Measurements from ENCODE around the gene MCRS1. TPM values are rescaled to one million over a fixed set of nuclear protein-coding genes. Genes with fewer than 3 reads are reported as not detected.
"Not testable (repeated sequence)": the region's sequence is repeated elsewhere in the genome, so short reads cannot be mapped to it uniquely, and the experiment has no call there.

The MCRS1 gene
- polyA plus RNA-seq, 1 donor from 2014 or later: 109 TPM

GRCh38 chr12:49511410-49511809, 56.5 kb downstream of the MCRS1 start:
- TF ChIP-seq MXI1 (conservative IDR thresholded peaks at IDR 0.05; ENCODE audit: poor library complexity, severe bottlenecking): no peak
- TF ChIP-seq REST (IDR thresholded peaks at IDR 0.05; ENCODE audit: borderline replicate concordance): no peak
- TF ChIP-seq CTCF (IDR thresholded peaks at IDR 0.05; ENCODE audit: poor library complexity, severe bottlenecking): no peak
- no peak for TF ChIP-seq SMC3 (conservative IDR thresholded peaks at IDR 0.05; ENCODE audit: poor library complexity)
- no peak for TF ChIP-seq EZH2 (IDR thresholded peaks at IDR 0.05; ENCODE audit: borderline replicate concordance, insufficient read depth, low read length, poor library complexity, severe bottlenecking)
- no peak for TF ChIP-seq TAF1 (IDR thresholded peaks at IDR 0.05; ENCODE audit: low read depth)
- TF ChIP-seq RAD21 (conservative IDR thresholded peaks at IDR 0.05): no peak
- no peak for TF ChIP-seq POLR2AphosphoS5 (IDR thresholded peaks at IDR 0.05)
- no peak for TF ChIP-seq EP300 (conservative IDR thresholded peaks at IDR 0.05; ENCODE audit: poor library complexity, severe bottlenecking)

GRCh38 chr12:49509681-49510080, 58.3 kb downstream of the MCRS1 start:
- H2AFZ ChIP-seq (ENCODE audit: low read depth, low read length); H3K79me2 ChIP-seq (replicated peaks; ENCODE audit: insufficient read depth, low read length); H3F3A ChIP-seq (ENCODE audit: insufficient read depth, low read length, poor library complexity, severe bottlenecking); H3K9ac ChIP-seq (ENCODE audit: low read length); H3K4me2 ChIP-seq (ENCODE audit: low read length); H3K4me3 ChIP-seq (ENCODE audit: low read length); H3K9me3 ChIP-seq (ENCODE audit: low read length); H3K36me3 ChIP-seq (ENCODE audit: insufficient read depth, low read length); H3K9me2 ChIP-seq (ENCODE audit: insufficient read depth, low read length); H3K27ac ChIP-seq (ENCODE audit: low read length); H3K27me3 ChIP-seq (ENCODE audit: insufficient read depth, low read depth, low read length); H4K20me1 ChIP-seq (ENCODE audit: insufficient read depth): not testable (repeated sequence)

More at GRCh38 chr12:49511410-49511809, 56.5 kb downstream of the MCRS1 start:
- Histone ChIP-seq H3F3A (ENCODE audit: insufficient read depth, low read length, poor library complexity, severe bottlenecking) (no peaks in the 10 kb centered on the region), H3K4me2 (ENCODE audit: low read length) (no peak overlapping the region), H3K27me3 (ENCODE audit: insufficient read depth, low read depth, low read length) (no peaks in the 10 kb centered on the region), H3K9ac (ENCODE audit: low read length) (no peak overlapping the region), H3K79me2 (replicated peaks; ENCODE audit: insufficient read depth, low read length) (no peaks in the 10 kb centered on the region), H3K4me3 (ENCODE audit: low read length) (no peak overlapping the region), H3K9me2 (ENCODE audit: insufficient read depth, low read length) (no peaks in the 10 kb centered on the region), H3K36me3 (ENCODE audit: insufficient read depth, low read length) (no peaks in the 10 kb centered on the region), H2AFZ (ENCODE audit: low read depth, low read length) (no peak overlapping the region), H3K27ac (ENCODE audit: low read length) (no peak overlapping the region), H4K20me1 (ENCODE audit: insufficient read depth) (no peaks in the 10 kb centered on the region), H3K9me3 (ENCODE audit: low read length) (no peaks in the 10 kb centered on the region)

Small RNA genes lying within 50 kb of the gene (small RNA-seq; reads per million reads assigned to genes)
- 0 reads per million in 3 experiments for gene POLR2KP1
- 0 to 0.46 (median 0) reads per million in 3 experiments for gene RNU6-834P

Other genes with a start within 250 kb of the MCRS1 start
- 0.26 and 1.3 TPM in 2 replicates for gene TROAP, start 244.9 kb downstream of the MCRS1 start, polyA plus RNA-seq
- gene C1QL4, start 231.0 kb downstream of the MCRS1 start, polyA plus RNA-seq: 13.7 and 15.4 TPM in 2 replicates
- 0.54 and 1.1 TPM in 2 replicates for gene DNAJC22, start 221.3 kb downstream of the MCRS1 start, polyA plus RNA-seq
- 55.4 and 58.4 TPM in 2 replicates for gene SPATS2, start 200.7 kb downstream of the MCRS1 start, polyA plus RNA-seq
- 0.63 and 3.0 TPM in 2 replicates for gene KCNH3, start 29.1 kb downstream of the MCRS1 start, polyA plus RNA-seq
- not detected in 2 replicates for gene FAM186B, start 37.5 kb upstream of the MCRS1 start, polyA plus RNA-seq
- gene PRPF40B, start 55.4 kb upstream of the MCRS1 start, polyA plus RNA-seq: 42.0 and 48.4 TPM in 2 replicates
- gene FMNL3, start 139.3 kb upstream of the MCRS1 start, polyA plus RNA-seq: 5.1 and 9.3 TPM in 2 replicates
- gene TMBIM6, start 173.4 kb upstream of the MCRS1 start, polyA plus RNA-seq: 308 and 318 TPM in 2 replicates

All from neural cell (in vitro differentiated cells).